ENCODE data around the gene EIPR1. TPM values are rescaled to one million over a fixed set of nuclear protein-coding genes. Genes with fewer than 3 reads are reported as not detected.

EIPR1 gene
- 10 to 100 TPM; 26.2 to 43.0 TPM for total RNA-seq

DNA sequence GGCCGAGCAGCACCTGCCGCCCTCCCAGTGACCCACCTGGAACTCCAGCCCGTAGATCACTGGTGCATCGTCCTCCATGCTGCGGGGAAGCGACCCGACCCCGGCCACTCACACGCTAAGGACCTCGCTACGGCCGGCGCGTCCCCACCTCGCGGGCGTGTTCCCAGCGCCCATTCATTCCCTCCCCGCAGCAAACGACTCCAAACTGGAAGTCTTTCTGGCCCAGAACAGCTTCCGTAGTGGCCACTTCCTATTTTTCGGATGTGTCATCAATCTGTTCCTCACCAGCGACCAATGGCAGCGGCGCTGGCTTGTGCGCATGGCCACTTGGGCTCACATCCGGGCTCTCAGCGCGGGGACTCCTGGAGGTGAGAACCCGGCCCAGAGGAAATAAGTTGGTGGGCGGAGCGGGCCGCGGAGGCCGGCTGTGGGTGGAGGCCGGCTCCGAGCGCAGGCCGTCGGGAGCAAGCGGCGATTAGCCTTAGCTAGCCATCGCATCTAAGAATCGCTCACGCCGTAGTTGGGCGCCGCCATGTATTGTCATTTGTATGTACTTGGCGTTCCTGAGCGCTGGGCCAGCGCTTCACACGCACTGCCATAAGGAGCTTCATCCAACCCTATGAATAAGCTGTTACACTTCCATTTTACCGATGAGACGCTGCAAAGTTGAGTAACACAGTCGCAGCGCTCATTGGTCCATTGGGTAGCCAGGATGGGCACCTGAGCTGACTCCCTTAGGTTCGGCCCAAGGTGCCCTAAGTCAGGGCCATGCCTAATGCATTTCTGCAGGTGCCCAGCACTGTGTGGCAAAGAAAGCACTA, at the start of gene EIPR1:
TSS of gene EIPR1 (minus strand) at position 207 of the 821 bp plus-strand sequence. CDS start at position 78, 129 bp downstream.

DNA sequence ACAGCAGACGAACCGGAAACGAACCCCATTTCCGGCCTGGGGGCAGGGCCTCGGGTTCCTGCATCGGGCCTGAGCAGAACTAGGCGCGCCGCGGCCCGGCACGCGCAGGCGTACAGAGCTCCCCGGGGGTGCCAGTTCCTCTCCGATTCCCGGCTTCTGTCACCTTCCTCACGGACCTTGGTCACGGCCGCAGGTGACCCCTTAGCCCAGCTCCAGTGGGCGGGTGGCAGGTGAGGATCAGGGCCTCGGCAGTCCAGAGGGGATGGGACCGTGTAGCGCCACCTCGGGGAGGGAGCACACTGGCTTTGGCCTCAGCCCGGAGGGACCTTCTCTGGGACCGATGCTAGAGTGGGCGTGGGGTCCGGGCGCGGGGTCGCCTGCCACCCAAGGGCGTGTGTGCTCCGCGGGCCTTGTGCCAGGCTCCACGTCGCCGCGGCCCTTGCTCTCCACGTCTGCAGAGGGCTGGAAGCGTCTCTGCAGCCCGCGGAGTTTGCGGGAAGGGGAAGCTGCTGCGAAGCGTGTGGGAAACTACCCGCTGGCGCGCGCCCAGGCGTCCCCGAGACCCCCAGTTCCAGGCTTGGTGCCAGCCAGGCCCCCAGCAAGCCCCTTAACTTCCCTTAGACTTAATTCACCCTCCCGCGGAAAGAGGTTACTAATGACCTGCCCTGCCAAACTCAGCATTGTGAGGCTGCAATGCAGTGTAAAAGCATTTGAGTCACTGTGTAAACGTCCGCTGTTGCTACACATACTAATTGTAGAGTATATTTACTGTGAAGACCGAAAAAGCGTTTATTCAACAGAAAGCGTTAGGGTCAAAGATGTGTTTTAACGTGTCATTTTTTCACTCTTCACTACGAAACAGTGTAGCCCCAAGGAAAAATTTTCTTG, 2.3 kb upstream of the EIPR1 start, which contains the start of gene TRAPPC12:
TSS of gene TRAPPC12 (plus strand) at position 48 of the 888 bp plus-strand sequence. CDS start 7,930 bp downstream, outside the sequence.

Other genes with a start within 250 kb of the EIPR1 start
- 10 to 100 TPM; 54.6 to 59.9 TPM for gene TRAPPC12, start 1.9 kb upstream of the EIPR1 start, total RNA-seq
- gene ADI1, start 141.7 kb upstream of the EIPR1 start, total RNA-seq, result 10 to 100 TPM; 53.6 to 58.8 TPM
- gene RNASEH1, start 180.5 kb upstream of the EIPR1 start, total RNA-seq, result 10 to 100 TPM; 27.9 to 34.0 TPM
- gene RPS7, start 197.4 kb upstream of the EIPR1 start, total RNA-seq, result 100 to 1,000 TPM; 664 to 919 TPM
- gene COLEC11, start 217.3 kb upstream of the EIPR1 start, total RNA-seq, result under 1 TPM; under 0.01 to 0.34 TPM

Measured in melanocyte of skin (primary cell).